GM21723 (cell line): Measurements from ENCODE around the gene GP5.

Source experiments
- ATAC-seq: cut with Tn5 transposase; IDR thresholded peaks from one replicate; pipeline ENCODE4 v1.9.1; 2021; ENCODE audit warnings: mild to moderate bottlenecking, moderate library complexity; ENCODE audit not compliant: unreplicated experiment

The GP5 gene

GRCh38 chr3:194397757-194398312 lies 1.2 kb downstream of the GP5 start:
- no peak for ATAC-seq

- ATAC-seq: peak; percentile 49
Observed at GRCh38 chr3:194396859-194397756, 2.0 kb downstream of the GP5 start.

- ATAC-seq: no peak
Observed at GRCh38 chr3:194396539-194396858, 2.6 kb downstream of the GP5 start.

GRCh38 chr3:194395778-194396538 lies 3.1 kb downstream of the GP5 start:
- ATAC-seq: no peak

- no peak for ATAC-seq
Observed at GRCh38 chr3:194395212-194395611, 3.9 kb downstream of the GP5 start.

- ATAC-seq: no peak
Observed at GRCh38 chr3:194392576-194392975, 6.5 kb downstream of the GP5 start.

GRCh38 chr3:194390835-194391234 lies 8.2 kb downstream of the GP5 start:
- no peak for ATAC-seq

GRCh38 chr3:194389269-194389668 lies 9.8 kb downstream of the GP5 start:
- no peak for ATAC-seq

GRCh38 chr3:194387926-194388418 lies 11.1 kb downstream of the GP5 start:
- no peak for ATAC-seq

- no peak for ATAC-seq
Observed at GRCh38 chr3:194387276-194387675, 11.8 kb downstream of the GP5 start.

- ATAC-seq: no peak
Observed at GRCh38 chr3:194386648-194387047, 12.4 kb downstream of the GP5 start.

- no peak for ATAC-seq
Observed at GRCh38 chr3:194386066-194386465, 13.0 kb downstream of the GP5 start.

GRCh38 chr3:194384569-194385001 lies 14.5 kb downstream of the GP5 start:
- ATAC-seq: no peak

GRCh38 chr3:194384156-194384555 lies 14.9 kb downstream of the GP5 start:
- ATAC-seq: no peak

GRCh38 chr3:194383276-194383940 lies 15.7 kb downstream of the GP5 start:
- ATAC-seq: no peak

- ATAC-seq: no peak
Observed at GRCh38 chr3:194382892-194383223, 16.2 kb downstream of the GP5 start.

- no peak for ATAC-seq
Observed at GRCh38 chr3:194382196-194382891, 16.7 kb downstream of the GP5 start.

- ATAC-seq: no peak
Observed at GRCh38 chr3:194381460-194381875, 17.6 kb downstream of the GP5 start.

GRCh38 chr3:194380326-194380725 lies 18.7 kb downstream of the GP5 start:
- no peak for ATAC-seq

- no peak for ATAC-seq
Observed at GRCh38 chr3:194379651-194380050, 19.4 kb downstream of the GP5 start.

GRCh38 chr3:194379231-194379630 lies 19.8 kb downstream of the GP5 start:
- no peak for ATAC-seq
